ENCODE measurements around the gene FAT2.

The FAT2 gene

GRCh38 chr5:151591144-151591819 is at the start of gene FAT2:
Gene FAT2, minus strand, starts transcription at chr5:151591331. Its CDS starts 22,400 bp downstream, at chr5:151568931.
- peak; percentile 62 for DNase-seq

- no peak for DNase-seq
Measured at GRCh38 chr5:151638619-151639018, 47.5 kb upstream of the FAT2 start.

- no peak for DNase-seq
Measured at GRCh38 chr5:151637676-151638075, 46.5 kb upstream of the FAT2 start.

- DNase-seq = no peak
Measured at GRCh38 chr5:151633892-151634291, 42.8 kb upstream of the FAT2 start.

GRCh38 chr5:151632941-151633340 is 41.8 kb upstream of the FAT2 start:
- DNase-seq = no peak

GRCh38 chr5:151632524-151632923 is 41.4 kb upstream of the FAT2 start:
- DNase-seq = no peak

- no peak for DNase-seq
Measured at GRCh38 chr5:151631941-151632340, 40.8 kb upstream of the FAT2 start.

- no peak for DNase-seq
Measured at GRCh38 chr5:151630088-151630487, 39.0 kb upstream of the FAT2 start.

- no peak for DNase-seq
Measured at GRCh38 chr5:151628112-151628823, 37.1 kb upstream of the FAT2 start.

GRCh38 chr5:151627650-151628049 is 36.5 kb upstream of the FAT2 start:
- no peak for DNase-seq

- DNase-seq = no peak
Measured at GRCh38 chr5:151625285-151625684, 34.2 kb upstream of the FAT2 start.

- DNase-seq = no peak
Measured at GRCh38 chr5:151624476-151624875, 33.3 kb upstream of the FAT2 start.

GRCh38 chr5:151622367-151623088 is 31.4 kb upstream of the FAT2 start:
- DNase-seq = no peak

GRCh38 chr5:151620461-151620840 is 29.3 kb upstream of the FAT2 start:
- no peak for DNase-seq

GRCh38 chr5:151619812-151620460 is 28.8 kb upstream of the FAT2 start:
- no peak for DNase-seq

- no peak for DNase-seq
Measured at GRCh38 chr5:151618907-151619306, 27.8 kb upstream of the FAT2 start.

GRCh38 chr5:151617841-151618710 is 26.9 kb upstream of the FAT2 start:
- peak; percentile 60 for DNase-seq

- DNase-seq = no peak
Measured at GRCh38 chr5:151617383-151617840, 26.3 kb upstream of the FAT2 start.

GRCh38 chr5:151615431-151615830 is 24.3 kb upstream of the FAT2 start:
- DNase-seq = peak; percentile 60

- no peak for DNase-seq
Measured at GRCh38 chr5:151614565-151614964, 23.4 kb upstream of the FAT2 start.

- DNase-seq = peak; percentile 96
Measured at GRCh38 chr5:151612689-151613427, 21.7 kb upstream of the FAT2 start.

Measured in kidney glomerular epithelial cell (primary cell).